DOHH2 (cell line): ENCODE results near the gene EYA4.

Experiments used
- H3F3A ChIP-seq: fragments of 200-600 bp; sonication (generic), shearing (Covaris generic); 2 replicates; pipeline ENCODE4 v1.6.0; 2016; ENCODE audit warnings: antibody characterized with exemption, mild to moderate bottlenecking; ENCODE audit not compliant: control insufficient read depth, insufficient read depth
- H3K27ac ChIP-seq: fragments of 200-600 bp; sonication (generic); 2 replicates; pipeline ENCODE4 v1.5.1; 2014; ENCODE audit warnings: low read depth, mild to moderate bottlenecking, low read length, moderate library complexity
- H3K27me3 ChIP-seq: fragments of 200-600 bp; sonication (generic); 2 replicates; pipeline ENCODE4 v1.6.1; 2014; ENCODE audit warnings: mild to moderate bottlenecking, low read length, mixed read lengths; ENCODE audit not compliant: control insufficient read depth
- H3K36me3 ChIP-seq: fragments of 200-600 bp; sonication (generic); 2 replicates; pipeline ENCODE4 v1.6.1; 2014; ENCODE audit warnings: mild to moderate bottlenecking, low read length, moderate library complexity, mixed read lengths; ENCODE audit not compliant: control insufficient read depth
- H3K4me1 ChIP-seq: fragments of 200-600 bp; sonication (generic); 2 replicates; pipeline ENCODE4 v1.6.1; 2014; ENCODE audit warnings: mild to moderate bottlenecking, low read length, mixed read lengths; ENCODE audit not compliant: control insufficient read depth
- H3K4me2 ChIP-seq: fragments of 200-600 bp; sonication (generic); 2 replicates; pipeline ENCODE4 v1.6.0; 2014; ENCODE audit warnings: mild to moderate bottlenecking, low read length, moderate library complexity
- H3K4me3 ChIP-seq: fragments of 200-600 bp; sonication (generic); 2 replicates; pipeline ENCODE4 v1.5.1; 2014; ENCODE audit warnings: mild to moderate bottlenecking, low read length, mixed read lengths
- H3K79me2 ChIP-seq: fragments of 200-600 bp; sonication (generic); 2 replicates; pipeline ENCODE4 v1.6.1; 2014; ENCODE audit warnings: mild to moderate bottlenecking, low read length, mixed read lengths; ENCODE audit not compliant: control insufficient read depth
- H3K9me2 ChIP-seq: fragments of 200-600 bp; sonication (generic); replicated peaks from 2 replicates; pipeline ENCODE4 v1.6.1; 2014; ENCODE audit warnings: mild to moderate bottlenecking, low read length, mixed read lengths; ENCODE audit not compliant: control insufficient read depth
- H3K9me3 ChIP-seq: fragments of 200-600 bp; sonication (generic); 2 replicates; pipeline ENCODE4 v1.6.1; 2014; ENCODE audit warnings: antibody characterized with exemption, low read length, mixed read lengths; ENCODE audit not compliant: control insufficient read depth, insufficient read depth
- H4K20me1 ChIP-seq: fragments of 200-600 bp; sonication (generic); 2 replicates; pipeline ENCODE4 v1.6.0; 2014; ENCODE audit warnings: low read depth, mild to moderate bottlenecking, antibody characterized with exemption, low read length, moderate library complexity; ENCODE audit not compliant: control insufficient read depth, insufficient read depth
- CTCF ChIP-seq: fragments of 200-600 bp; sonication (generic); IDR thresholded peaks from one replicate; pipeline ENCODE4 v1.5.1; 2014; ENCODE audit warnings: antibody characterized with exemption, mild to moderate bottlenecking, low read depth, low read length; ENCODE audit not compliant: poor library complexity, severe bottlenecking
- EZH2phosphoT487 ChIP-seq: fragments of 200-600 bp; sonication (generic); IDR thresholded peaks from 2 replicates; pipeline ENCODE4 v1.6.1; 2017; ENCODE audit warnings: borderline replicate concordance, mild to moderate bottlenecking, antibody characterized with exemption, low read length, moderate library complexity, mixed read lengths

The EYA4 gene

DNA sequence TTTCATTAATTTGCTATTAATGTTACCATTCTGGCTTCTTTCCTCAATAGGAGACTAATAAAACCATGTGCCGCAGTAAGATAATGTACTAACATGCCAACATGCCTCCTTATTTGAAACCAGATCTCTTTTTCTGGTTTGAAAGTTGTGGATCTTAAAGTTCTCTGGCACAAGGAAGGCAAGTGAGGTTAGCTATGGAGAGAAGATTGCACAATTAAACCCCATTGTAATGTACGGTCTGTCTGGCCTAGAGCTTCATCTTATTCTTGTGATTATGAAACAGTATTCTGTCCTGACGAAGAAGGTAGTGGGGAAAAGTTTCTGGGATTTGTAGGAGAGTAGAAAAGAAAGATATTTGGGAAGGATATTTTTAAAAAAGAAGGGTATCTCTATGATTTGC is 68.4 kb downstream of the EYA4 start:
- Histone ChIP-seq H3K4me1 (no peaks in the 10 kb centered on the region), H4K20me1 (no peaks in the 10 kb centered on the region), H3K4me3 (no peak overlapping the region), H3K9me3 (no peaks in the 10 kb centered on the region), H3K36me3 (no peaks in the 10 kb centered on the region), H3K4me2 (no peak overlapping the region), H3K9me2 (no peaks in the 10 kb centered on the region), H3F3A (no peaks in the 10 kb centered on the region), H3K79me2 (no peaks in the 10 kb centered on the region), H3K27ac (no peak overlapping the region), H3K27me3 (no peaks in the 10 kb centered on the region)
- TF ChIP-seq EZH2phosphoT487, result no peak
- no peak for TF ChIP-seq CTCF

DNA sequence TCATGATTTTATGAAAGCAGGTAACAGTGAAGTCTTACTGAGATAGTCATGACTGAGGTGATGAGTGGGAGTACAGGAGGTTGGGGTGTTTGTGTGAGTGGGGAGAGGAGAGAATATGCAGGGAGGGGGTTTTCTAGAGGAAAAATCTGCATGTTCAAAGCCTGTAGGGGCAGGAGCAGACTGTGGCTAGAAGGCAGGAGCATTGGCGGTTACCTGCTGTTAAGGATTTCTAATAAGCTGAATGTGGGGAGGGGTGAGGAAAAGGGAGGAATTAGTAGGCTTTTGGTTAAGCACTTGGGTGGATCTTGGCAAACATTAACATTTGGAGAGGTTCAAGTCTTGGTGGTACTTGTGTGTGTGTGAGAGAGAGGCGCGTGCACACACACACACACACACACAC is 70.8 kb downstream of the EYA4 start:
- H3K9me2 ChIP-seq, result no peaks in the 10 kb centered on the region
- no peak overlapping the region for H3K4me2 ChIP-seq
- no peaks in the 10 kb centered on the region for H3K9me3 ChIP-seq
- H3K79me2 ChIP-seq, result no peaks in the 10 kb centered on the region
- no peak overlapping the region for H3K4me3 ChIP-seq
- no peak overlapping the region for H3K27ac ChIP-seq
- no peaks in the 10 kb centered on the region for H3K4me1 ChIP-seq
- H3F3A ChIP-seq, result no peaks in the 10 kb centered on the region
- no peaks in the 10 kb centered on the region; the same call in 1 of the 2 replicates for H3K27me3 ChIP-seq
- H4K20me1 ChIP-seq, result no peaks in the 10 kb centered on the region
- H3K36me3 ChIP-seq, result no peaks in the 10 kb centered on the region
- no peak for TF ChIP-seq CTCF
- TF ChIP-seq EZH2phosphoT487, result no peak

GRCh38 chr6:133313068-133313467 is 71.9 kb downstream of the EYA4 start:
- H3K27me3 ChIP-seq, result no peaks in the 10 kb centered on the region; the same call in 1 of the 2 replicates
- no peaks in the 10 kb centered on the region for H4K20me1 ChIP-seq
- no peaks in the 10 kb centered on the region for H3F3A ChIP-seq
- H3K9me2 ChIP-seq, result no peaks in the 10 kb centered on the region
- TF ChIP-seq EZH2phosphoT487, result no peak
- TF ChIP-seq CTCF, result no peak
- H3K4me2 ChIP-seq, result no peak overlapping the region
- H3K27ac ChIP-seq, result no peak overlapping the region
- H3K4me1 ChIP-seq, result no peaks in the 10 kb centered on the region
- H3K79me2 ChIP-seq, result no peaks in the 10 kb centered on the region
- no peaks in the 10 kb centered on the region for H3K36me3 ChIP-seq
- H3K9me3 ChIP-seq, result no peaks in the 10 kb centered on the region
- H3K4me3 ChIP-seq, result no peak overlapping the region

DNA sequence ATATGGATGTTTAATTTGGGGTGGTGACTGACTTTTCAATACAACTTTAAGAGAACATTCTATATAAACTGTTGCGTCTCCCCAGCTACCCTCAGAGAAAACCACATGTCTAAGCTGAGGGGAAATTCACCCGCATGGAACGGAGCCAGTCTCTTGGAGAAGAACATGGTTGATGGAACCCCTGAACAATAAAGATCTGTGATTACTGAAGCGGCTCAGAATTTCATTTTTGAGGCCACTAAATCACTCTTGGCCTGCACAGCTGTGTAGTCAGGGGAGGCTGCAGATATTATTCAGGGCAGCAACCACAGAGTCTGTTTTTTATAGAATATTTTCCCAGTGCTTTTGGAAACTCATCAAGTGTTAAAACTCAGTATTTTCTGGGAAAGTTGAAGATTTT is 73.8 kb downstream of the EYA4 start:
- H4K20me1 ChIP-seq, result no peaks in the 10 kb centered on the region
- H3K9me2 ChIP-seq, result no peaks in the 10 kb centered on the region
- TF ChIP-seq EZH2phosphoT487 (no peak), CTCF (no peak)
- H3K4me1 ChIP-seq, result no peaks in the 10 kb centered on the region
- H3K4me2 ChIP-seq, result no peak overlapping the region
- no peaks in the 10 kb centered on the region; the same call in 1 of the 2 replicates for H3K27me3 ChIP-seq
- no peaks in the 10 kb centered on the region for H3K36me3 ChIP-seq
- no peak overlapping the region for H3K4me3 ChIP-seq
- no peaks in the 10 kb centered on the region for H3K9me3 ChIP-seq
- no peaks in the 10 kb centered on the region for H3F3A ChIP-seq
- no peak overlapping the region for H3K27ac ChIP-seq
- H3K79me2 ChIP-seq, result no peaks in the 10 kb centered on the region
